NCI-H2107 treated with DMSO at 0.1 percent for 48 hours (cell line): ENCODE results near the gene PPEF2.
A peak's percentile ranks its signal among the peaks of the same experiment; 100 is the strongest.

Source experiments
- DNase-seq: peaks from one replicate; lab custom pipeline; 2025; ENCODE audit not compliant: unreplicated experiment; lab: John Stamatoyannopoulos, UW

PPEF2 gene

GRCh38 chr4:75898536-75898935, 3.7 kb downstream of the PPEF2 start:
- no peak for DNase-seq

- no peak for DNase-seq
Measured at GRCh38 chr4:75895744-75896314, 6.4 kb downstream of the PPEF2 start.

GRCh38 chr4:75892508-75892907, 9.7 kb downstream of the PPEF2 start:
- DNase-seq = no peak

GRCh38 chr4:75891611-75892010, 10.6 kb downstream of the PPEF2 start:
- no peak for DNase-seq

GRCh38 chr4:75889537-75890199, 12.6 kb downstream of the PPEF2 start:
- no peak for DNase-seq

GRCh38 chr4:75886104-75886503, 16.1 kb downstream of the PPEF2 start:
- no peak for DNase-seq

GRCh38 chr4:75881476-75881875, 20.8 kb downstream of the PPEF2 start:
- DNase-seq = no peak

- DNase-seq = no peak
Measured at GRCh38 chr4:75880278-75880677, 22.0 kb downstream of the PPEF2 start.

- no peak for DNase-seq
Measured at GRCh38 chr4:75878246-75878756, 24.0 kb downstream of the PPEF2 start.

- no peak for DNase-seq
Measured at GRCh38 chr4:75876218-75876617, 26.0 kb downstream of the PPEF2 start.

- no peak for DNase-seq
Measured at GRCh38 chr4:75869100-75869499, 33.2 kb downstream of the PPEF2 start.

GRCh38 chr4:75867130-75867529, 35.1 kb downstream of the PPEF2 start:
- no peak for DNase-seq

- no peak for DNase-seq
Measured at GRCh38 chr4:75860606-75861005, 41.6 kb downstream of the PPEF2 start.

GRCh38 chr4:75858721-75859120, 43.5 kb downstream of the PPEF2 start:
- no peak for DNase-seq

- no peak for DNase-seq
Measured at GRCh38 chr4:75849461-75849860, 52.8 kb downstream of the PPEF2 start.

GRCh38 chr4:75848891-75849290, 53.4 kb downstream of the PPEF2 start:
- no peak for DNase-seq

GRCh38 chr4:75848171-75848760, 54.0 kb downstream of the PPEF2 start:
- DNase-seq = peak; percentile 58

GRCh38 chr4:75845992-75846391, 56.3 kb downstream of the PPEF2 start:
- DNase-seq = no peak

GRCh38 chr4:75844151-75844662, 58.0 kb downstream of the PPEF2 start:
- no peak for DNase-seq

GRCh38 chr4:75843596-75843995, 58.7 kb downstream of the PPEF2 start:
- DNase-seq = no peak

GRCh38 chr4:75841641-75842520, 60.4 kb downstream of the PPEF2 start:
- DNase-seq = peak; percentile 24
